ENCODE measurements around the gene HLA-E. TPM values are rescaled to one million over a fixed set of nuclear protein-coding genes. Genes with fewer than 3 reads are reported as not detected.
"Not testable (repeated sequence)": the region's sequence is repeated elsewhere in the genome, so short reads cannot be mapped to it uniquely, and the experiment has no call there.

The HLA-E gene
- total and polyA plus RNA-seq, 2 donors (not counting 1 experiment from before 2014, with no cell fraction given): 1,043 to 1,174 TPM

DNA sequence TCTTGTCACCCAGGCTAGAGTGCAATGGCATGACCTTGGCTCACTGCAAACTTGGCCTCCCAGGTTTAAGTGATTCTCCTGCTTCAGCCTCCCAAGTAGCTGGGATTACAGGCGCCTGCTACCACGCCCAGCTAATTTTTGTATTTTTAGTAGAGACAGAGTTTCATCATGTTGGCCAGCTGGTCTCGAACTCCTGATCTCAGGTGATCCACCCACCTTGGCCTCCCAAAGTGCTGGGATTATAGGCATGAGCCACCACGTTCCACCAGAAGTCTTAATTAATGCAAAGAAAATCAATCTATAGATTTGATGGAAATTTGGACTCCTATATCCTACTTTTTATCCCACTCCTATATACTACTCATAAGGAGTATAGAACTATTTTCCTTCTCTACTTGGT is 5.8 kb downstream of the HLA-E start:
- Mint-ChIP-seq H3K27ac (peak overlapping the region; percentile 80), H3K4me3 (peak overlapping the region; percentile 46), H3K4me1 (peaks cover 83% of the 10 kb centered on the region)
- intact Hi-C loops (cut with micrococcal nuclease); ATAC-seq (ENCODE audit: low read depth); H3K9me3 Mint-ChIP-seq (ENCODE audit: insufficient read depth); H3K4me3 ChIP-seq (ENCODE audit: control extremely low read depth in 1 of 5, extremely low read depth in 1 of 5, insufficient read depth in 1 of 5, low read depth in 2 of 5, low read length in 4 of 5); H3K27me3 ChIP-seq (replicated peaks in 1 of 4; ENCODE audit: control extremely low read depth in 1 of 4, control insufficient read depth in 3 of 4, insufficient read depth in 4 of 4, low read length in 3 of 4); H2AFZ ChIP-seq (ENCODE audit: insufficient read depth, low read depth, low read length, poor library complexity, severe bottlenecking); H3K9ac ChIP-seq (ENCODE audit: low read length); H3K27me3 Mint-ChIP-seq; DNase-seq; H3K9me3 ChIP-seq (ENCODE audit: control extremely low read depth in 1 of 3, control insufficient read depth in 2 of 3, insufficient read depth in 1 of 3, low read length in 2 of 3): not testable (repeated sequence)
- H4K20me1 ChIP-seq (ENCODE audit: control insufficient read depth, insufficient read depth, low read length, poor library complexity, severe bottlenecking): peaks cover 45% of the 10 kb centered on the region
- ChIA-PET CTCF (interaction anchor here (3.1 to 6.2 kb wide), 5 partner anchors 11 to 50 kb away, joined by 16 to 114 read pairs (median 24); no protein-coding TSS in a partner anchor), POLR2A (interaction anchor here (1.2 to 9.1 kb wide), 4 partner anchors 27 to 50 kb away, joined by 3 to 126 read pairs (median 10); no protein-coding TSS in a partner anchor)
- peaks cover 2 to 41% of the 10 kb centered on the region in 2 experiments for H3K36me3 ChIP-seq (replicated peaks in 1 of 2; ENCODE audit: control extremely low read depth in 1 of 2, control insufficient read depth in 1 of 2, extremely low read depth in 1 of 2, insufficient read depth in 2 of 2, low read length in 1 of 2)
- H3K27ac ChIP-seq (ENCODE audit: low read length in 2 of 2): peak overlapping the region in 1 of 2 donors; percentile 56
- peaks cover 56% of the 10 kb centered on the region for H3K79me2 ChIP-seq (ENCODE audit: control insufficient read depth, insufficient read depth, low read length)
- H3K4me2 ChIP-seq (replicated peaks; ENCODE audit: low read depth, low read length, poor library complexity, severe bottlenecking): peak overlapping the region; percentile 93
- peaks cover 60 to 79% of the 10 kb centered on the region in 2 donors for H3K4me1 ChIP-seq (ENCODE audit: control insufficient read depth in 2 of 2, insufficient read depth in 2 of 2, low read length in 2 of 2)
- no CpG with 5 or more reads among the region's 4 CpGs for WGBS (ENCODE audit: insufficient coverage)

DNA sequence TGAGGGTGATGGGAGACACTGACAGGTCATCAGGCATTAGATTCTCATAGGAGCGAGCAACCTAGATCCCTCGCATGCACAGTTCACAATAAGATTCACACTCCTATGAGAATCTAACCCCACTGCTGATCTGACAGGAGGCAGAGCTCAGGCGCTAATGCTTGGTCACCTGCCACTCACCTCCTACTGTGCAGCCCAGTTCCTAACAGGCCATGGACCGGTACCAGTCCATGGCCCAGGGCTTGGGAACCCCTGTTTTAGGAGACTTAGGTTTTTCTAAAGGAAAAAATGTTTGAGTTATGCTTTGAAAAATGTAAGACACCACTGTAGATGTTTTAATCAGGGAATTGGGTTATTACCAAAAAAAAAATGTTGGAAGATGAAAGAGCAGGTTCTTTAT is 6.7 kb downstream of the HLA-E start:
- DNase-seq (no peak), ATAC-seq (ENCODE audit: low read depth) (no peak)
- Histone ChIP-seq H3K36me3 (replicated peaks in 1 of 2; ENCODE audit: control extremely low read depth in 1 of 2, control insufficient read depth in 1 of 2, extremely low read depth in 1 of 2, insufficient read depth in 2 of 2, low read length in 1 of 2) (peaks cover 2 to 32% of the 10 kb centered on the region in 2 experiments), H3K4me3 (ENCODE audit: control extremely low read depth in 1 of 5, extremely low read depth in 1 of 5, insufficient read depth in 1 of 5, low read depth in 2 of 5, low read length in 4 of 5) (no peak overlapping the region), H3K79me2 (ENCODE audit: control insufficient read depth, insufficient read depth, low read length) (peaks cover 56% of the 10 kb centered on the region), H3K4me1 (ENCODE audit: control insufficient read depth in 2 of 2, insufficient read depth in 2 of 2, low read length in 2 of 2) (peaks cover 67 to 82% of the 10 kb centered on the region in 2 donors), H3K9me3 (ENCODE audit: control extremely low read depth in 1 of 3, control insufficient read depth in 2 of 3, insufficient read depth in 1 of 3, low read length in 2 of 3) (no peaks in the 10 kb centered on the region), H3K27ac (ENCODE audit: low read length in 2 of 2) (peak overlapping the region in 1 of 2 donors; percentile 40), H3K9ac (ENCODE audit: low read length) (no peak overlapping the region), H4K20me1 (ENCODE audit: control insufficient read depth, insufficient read depth, low read length, poor library complexity, severe bottlenecking) (peaks cover 36% of the 10 kb centered on the region), H3K27me3 (replicated peaks in 1 of 4; ENCODE audit: control extremely low read depth in 1 of 4, control insufficient read depth in 3 of 4, insufficient read depth in 4 of 4, low read length in 3 of 4) (no peaks in the 10 kb centered on the region), H2AFZ (ENCODE audit: insufficient read depth, low read depth, low read length, poor library complexity, severe bottlenecking) (no peak overlapping the region), H3K4me2 (replicated peaks; ENCODE audit: low read depth, low read length, poor library complexity, severe bottlenecking) (peak overlapping the region; percentile 32)
- no peaks in the 10 kb centered on the region for H3K27me3 Mint-ChIP-seq
- no peak for TF ChIP-seq EZH2 (IDR thresholded peaks at IDR 0.05; ENCODE audit: borderline replicate concordance, insufficient read depth, low read depth, low read length, poor library complexity, severe bottlenecking)
- TF ChIP-seq, protein P1, sequence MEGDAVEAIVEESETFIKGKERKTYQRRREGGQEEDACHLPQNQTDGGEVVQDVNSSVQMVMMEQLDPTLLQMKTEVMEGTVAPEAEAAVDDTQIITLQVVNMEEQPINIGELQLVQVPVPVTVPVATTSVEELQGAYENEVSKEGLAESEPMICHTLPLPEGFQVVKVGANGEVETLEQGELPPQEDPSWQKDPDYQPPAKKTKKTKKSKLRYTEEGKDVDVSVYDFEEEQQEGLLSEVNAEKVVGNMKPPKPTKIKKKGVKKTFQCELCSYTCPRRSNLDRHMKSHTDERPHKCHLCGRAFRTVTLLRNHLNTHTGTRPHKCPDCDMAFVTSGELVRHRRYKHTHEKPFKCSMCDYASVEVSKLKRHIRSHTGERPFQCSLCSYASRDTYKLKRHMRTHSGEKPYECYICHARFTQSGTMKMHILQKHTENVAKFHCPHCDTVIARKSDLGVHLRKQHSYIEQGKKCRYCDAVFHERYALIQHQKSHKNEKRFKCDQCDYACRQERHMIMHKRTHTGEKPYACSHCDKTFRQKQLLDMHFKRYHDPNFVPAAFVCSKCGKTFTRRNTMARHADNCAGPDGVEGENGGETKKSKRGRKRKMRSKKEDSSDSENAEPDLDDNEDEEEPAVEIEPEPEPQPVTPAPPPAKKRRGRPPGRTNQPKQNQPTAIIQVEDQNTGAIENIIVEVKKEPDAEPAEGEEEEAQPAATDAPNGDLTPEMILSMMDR (IDR thresholded peaks at IDR 0.05): no peak
- peak overlapping the region; percentile 62 for H3K27ac Mint-ChIP-seq
- 96% methylated on average over 4 of the region's 4 CpGs for whole genome bisulfite sequencing (ENCODE audit: insufficient coverage)
- peaks cover 84% of the 10 kb centered on the region for H3K4me1 Mint-ChIP-seq
- POLR2A ChIA-PET: interaction anchor here (0.6 to 9.1 kb wide), 7 partner anchors 9 to 246 kb away, joined by 3 to 126 read pairs (median 3); no protein-coding TSS in a partner anchor
- H3K9me3 Mint-ChIP-seq (ENCODE audit: insufficient read depth): no peaks in the 10 kb centered on the region
- intact Hi-C loops (cut with micrococcal nuclease): no loop called here
- H3K4me3 Mint-ChIP-seq: peak overlapping the region; percentile 4
- CTCF ChIA-PET: interaction anchor here (1.2 to 7.6 kb wide), 6 partner anchors 11 to 46 kb away, joined by 3 to 114 read pairs (median 10); no protein-coding TSS in a partner anchor

DNA sequence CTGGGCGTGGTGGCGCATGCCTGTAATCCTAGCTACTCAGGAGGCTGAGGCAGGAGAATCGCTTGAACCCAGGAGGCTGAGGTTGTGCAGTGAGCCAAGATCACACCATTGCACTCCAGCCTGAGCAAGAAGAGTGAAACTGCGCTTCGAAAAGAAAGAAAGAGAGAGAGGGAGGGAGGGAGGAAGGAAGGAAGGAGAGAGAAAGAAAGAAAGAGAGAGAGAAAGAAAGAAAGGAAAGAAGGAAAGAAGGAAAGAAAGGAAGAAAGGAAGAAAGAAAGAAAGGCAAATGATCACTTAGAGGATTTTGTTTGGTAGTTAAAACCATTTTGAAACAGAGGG is 7.9 kb downstream of the HLA-E start:
- Mint-ChIP-seq H3K4me1 (peaks cover 76% of the 10 kb centered on the region), H3K27ac (peak overlapping the region; percentile 62)
- peaks cover 2 to 21% of the 10 kb centered on the region in 2 experiments for H3K36me3 ChIP-seq (replicated peaks in 1 of 2; ENCODE audit: control extremely low read depth in 1 of 2, control insufficient read depth in 1 of 2, extremely low read depth in 1 of 2, insufficient read depth in 2 of 2, low read length in 1 of 2)
- H3K9me3 ChIP-seq (ENCODE audit: control extremely low read depth in 1 of 3, control insufficient read depth in 2 of 3, insufficient read depth in 1 of 3, low read length in 2 of 3); H3K27me3 ChIP-seq (replicated peaks in 1 of 4; ENCODE audit: control extremely low read depth in 1 of 4, control insufficient read depth in 3 of 4, insufficient read depth in 4 of 4, low read length in 3 of 4); H3K4me3 ChIP-seq (ENCODE audit: control extremely low read depth in 1 of 5, extremely low read depth in 1 of 5, insufficient read depth in 1 of 5, low read depth in 2 of 5, low read length in 4 of 5); H3K4me3 Mint-ChIP-seq; DNase-seq; ATAC-seq (ENCODE audit: low read depth); H3K9me3 Mint-ChIP-seq (ENCODE audit: insufficient read depth); intact Hi-C loops (cut with micrococcal nuclease); H3K9ac ChIP-seq (ENCODE audit: low read length); H2AFZ ChIP-seq (ENCODE audit: insufficient read depth, low read depth, low read length, poor library complexity, severe bottlenecking); H3K27me3 Mint-ChIP-seq: not testable (repeated sequence)
- H3K27ac ChIP-seq (ENCODE audit: low read length in 2 of 2): peak overlapping the region in 1 of 2 donors; percentile 12
- ChIA-PET POLR2A (interaction anchor here (1.3 to 9.1 kb wide), 3 partner anchors 12 to 33 kb away, joined by 3 to 126 read pairs (median 10); no protein-coding TSS in a partner anchor), CTCF (interaction anchor here (0.7 to 7.6 kb wide), 4 partner anchors 19 to 180 kb away, joined by 3 to 114 read pairs (median 45); no protein-coding TSS in a partner anchor)
- H3K79me2 ChIP-seq (ENCODE audit: control insufficient read depth, insufficient read depth, low read length): peaks cover 52% of the 10 kb centered on the region
- H4K20me1 ChIP-seq (ENCODE audit: control insufficient read depth, insufficient read depth, low read length, poor library complexity, severe bottlenecking): peaks cover 24% of the 10 kb centered on the region
- peaks cover 57 to 72% of the 10 kb centered on the region in 2 donors for H3K4me1 ChIP-seq (ENCODE audit: control insufficient read depth in 2 of 2, insufficient read depth in 2 of 2, low read length in 2 of 2)
- WGBS (ENCODE audit: insufficient coverage): 95% methylated on average over 5 of the region's 5 CpGs
- peak overlapping the region; percentile 8 for H3K4me2 ChIP-seq (replicated peaks; ENCODE audit: low read depth, low read length, poor library complexity, severe bottlenecking)

All from B cell (primary cell).